A549 (cell line): ENCODE results near the gene DOK7. TPM values are rescaled to one million over a fixed set of nuclear protein-coding genes. Genes with fewer than 3 reads are reported as not detected.

ENCODE experiments used
- ATAC-seq, 2 experiments: fragments of 200-7000 bp in 1 of 2; fragments of >200 bp in 1 of 2; cut with Nextera tagmentation in 1 of 2; cut with Tn5 transposase in 1 of 2; 3 replicates each; pipeline versions ENCODE4 v1.8.0 to v1.9.1; 2018 to 2020; ENCODE audit warnings: mild to moderate bottlenecking in 1 of 2, moderate library complexity in 1 of 2
- CTCF ChIA-PET: fragments of 300-600 bp; sonication (Branson Sonifier 250); formaldehyde crosslinking; extraction: SDS; loops from one replicate; lab custom pipeline; 2021; ENCODE audit warnings: antibody characterized with exemption, inconsistent platforms; lab: Yijun Ruan, JAX
- POLR2A ChIA-PET: fragments of 350-600 bp; formaldehyde crosslinking; extraction: SDS; loops from one replicate; lab custom pipeline; 2021; ENCODE audit warnings: antibody characterized with exemption, inconsistent platforms; lab: Yijun Ruan, JAX
- DNase-seq, 2 experiments: peaks; one replicate each; pipeline versions ENCODE4 v3.0.0 to v3.0.0-alpha.2; 2011 to 2016; ENCODE audit warnings: low read depth in 1 of 2, low spot score in 1 of 2
- FAIRE-seq: peaks from 2 replicates; lab custom pipeline; 2011; peaks lifted over from hg19 to GRCh38; lab: Jason Lieb, UNC
- H3K27ac ChIP-seq, 2 experiments: fragments of >200 bp; sonication (Bioruptor Twin); formaldehyde crosslinking; 3 replicates each; pipeline ENCODE4 v1.5.1; 2016 to 2017
- H3K4me1 ChIP-seq: fragments of >200 bp; sonication (Bioruptor Twin); formaldehyde crosslinking; 3 replicates; pipeline ENCODE4 v1.6.1; 2016
- H3K4me2 ChIP-seq: fragments of >200 bp; sonication (Bioruptor Twin); formaldehyde crosslinking; 3 replicates; pipeline ENCODE4 v1.6.1; 2016
- H3K4me3 ChIP-seq: fragments of >200 bp; sonication (Bioruptor Twin); formaldehyde crosslinking; 3 replicates; pipeline ENCODE4 v1.5.1; 2016
- H3K9me3 ChIP-seq: fragments of >200 bp; sonication (Bioruptor Twin); formaldehyde crosslinking; 3 replicates; pipeline ENCODE4 v1.6.1; 2016
- CEBPB ChIP-seq, 2 experiments: fragments of >200 bp in 1 of 2; sonication (Bioruptor Twin) in 1 of 2; formaldehyde crosslinking in 1 of 2; IDR thresholded peaks; 2 replicates each; pipeline ENCODE4 v1.6.1; 2012 to 2016
- E2F6 ChIP-seq: IDR thresholded peaks from 2 replicates; pipeline ENCODE4 v1.6.1; 2012; ENCODE audit warnings: low read depth, borderline replicate concordance
- FOSL2 ChIP-seq, 2 experiments: fragments of 450-650 bp in 1 of 2; fragments of >200 bp in 1 of 2; sonication (Bioruptor Twin) in 1 of 2; formaldehyde crosslinking; IDR thresholded peaks; 2 replicates each; pipeline versions ENCODE4 v1.5.0 to v1.6.1; 2016 to 2020; ENCODE audit warnings: mild to moderate bottlenecking in 1 of 2, moderate library complexity in 1 of 2
- HEYL ChIP-seq: fragments of 250-450 bp; sonication (Bioruptor Pico); IDR thresholded peaks from 2 replicates; pipeline ENCODE4 v1.8.0; 2021; ENCODE audit warnings: mild to moderate bottlenecking, moderate library complexity
- HOXB5 ChIP-seq: fragments of 250-450 bp; sonication (Bioruptor Pico); IDR thresholded peaks from 2 replicates; pipeline ENCODE4 v1.5.0; 2020; ENCODE audit warnings: mild to moderate bottlenecking, moderate library complexity
- JUNB ChIP-seq: fragments of >200 bp; sonication (Bioruptor Twin); formaldehyde crosslinking; IDR thresholded peaks from 2 replicates; pipeline ENCODE4 v1.6.1; 2016
- KDM5A ChIP-seq: fragments of 200-600 bp; sonication (generic); IDR thresholded peaks from 2 replicates; pipeline ENCODE4 v1.6.1; 2016; ENCODE audit warnings: antibody characterized with exemption, mild to moderate bottlenecking
- MYC ChIP-seq: IDR thresholded peaks from 2 replicates; pipeline ENCODE4 v1.6.1; 2012; ENCODE audit warnings: mild to moderate bottlenecking, inconsistent platforms, low read length, improper control_type of control experiment, borderline replicate concordance
- NFE2L2 ChIP-seq: fragments of 150-350 bp; conservative IDR thresholded peaks from 2 replicates; pipeline ENCODE4 v1.6.1; 2014; ENCODE audit warnings: low read length
- NPAS2 ChIP-seq: fragments of 250-450 bp; sonication (Bioruptor Pico); IDR thresholded peaks from 2 replicates; pipeline ENCODE4 v1.8.0; 2022; ENCODE audit warnings: mild to moderate bottlenecking, moderate library complexity, borderline replicate concordance
- NR3C1 ChIP-seq: fragments of >200 bp; sonication (Bioruptor Twin); formaldehyde crosslinking; IDR thresholded peaks from 3 replicates; pipeline ENCODE4 v1.6.1; 2017
- PBX3 ChIP-seq: IDR thresholded peaks from 2 replicates; pipeline ENCODE4 v1.6.1; 2012
- RAD21 ChIP-seq, 2 experiments: fragments of >200 bp in 1 of 2; sonication (Bioruptor Twin) in 1 of 2; formaldehyde crosslinking in 1 of 2; IDR thresholded peaks in 1 of 2; conservative IDR thresholded peaks in 1 of 2; 2 replicates in 1 of 2; 3 replicates in 1 of 2; pipeline ENCODE4 v1.6.1; 2012 to 2018; ENCODE audit warnings: inconsistent platforms in 1 of 2
- RARB ChIP-seq: fragments of 250-450 bp; sonication (Bioruptor Pico); IDR thresholded peaks from 2 replicates; pipeline ENCODE4 v1.8.0; 2021; ENCODE audit warnings: mild to moderate bottlenecking, moderate library complexity
- REST ChIP-seq: fragments of 200-600 bp; sonication (generic); IDR thresholded peaks from 2 replicates; pipeline ENCODE4 v1.6.1; 2016; ENCODE audit warnings: antibody characterized with exemption, mild to moderate bottlenecking, moderate library complexity
- SMC3 ChIP-seq: fragments of >200 bp; sonication (Bioruptor Twin); formaldehyde crosslinking; IDR thresholded peaks from 3 replicates; pipeline ENCODE4 v1.6.1; 2018; ENCODE audit warnings: inconsistent platforms
- WGBS: methylation state at CpG from one replicate; pipeline ENCODE4 v1.1.6; 2017; ENCODE audit errors: missing lambda C conversion rate; 5-methylcytosine and 5-hydroxymethylcytosine counted together
- polyA plus RNA-seq, 4 experiments: library from polyadenylated mRNA; depleted of rRNA in 3 of 4; stranded (reverse); fragments of >200 nt; fragmentation: RNase III in 1 of 4; extraction: RNeasy Plus Mini Kit Qiagen cat#74134 plus additional on column Dnase treatment in 1 of 4; gene quantifications; 2 replicates in 3 of 4; 3 replicates in 1 of 4; pipeline ENCODE4 v1.2.3, GENCODE V29; 2011 to 2017
- TF ChIP-seq, protein P1 (sequence below): fragments of 250-450 bp; sonication (Bioruptor Pico); IDR thresholded peaks from 2 replicates; pipeline ENCODE4 v1.5.0; 2021; ENCODE audit warnings: mild to moderate bottlenecking, moderate library complexity, borderline replicate concordance

The DOK7 gene
- polyA plus RNA-seq, 2 of the 4 experiments (the other 2 are of a cell fraction), result 0.17 to 0.21 TPM

DNA sequence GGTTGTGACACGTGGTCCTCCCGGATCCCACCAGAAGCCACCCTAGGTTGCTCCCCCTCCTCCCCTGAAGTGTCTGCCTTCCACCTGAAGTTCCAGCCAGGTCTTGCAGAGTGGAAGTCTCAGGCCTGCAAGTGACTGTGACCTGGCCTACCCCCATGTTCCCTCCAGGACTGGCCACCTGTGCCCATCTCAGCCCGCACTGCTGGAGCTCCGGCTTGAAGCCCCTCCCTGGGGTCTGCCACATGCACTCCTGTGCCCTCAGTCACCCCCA is 27.5 kb upstream of the DOK7 start (continued):
- TF ChIP-seq MYC (no peak), FOSL2 (IDR thresholded peaks at IDR 0.05) (no peak), FOSL2 (CRISPR knock-in tag; IDR thresholded peaks at IDR 0.05) (no peak), REST (no peak), NPAS2 (no peak)

GRCh38 chr4:3436048-3436797 is 26.9 kb upstream of the DOK7 start:
- peak in 1 of 2 experiments; percentile 32; a peak in 4 of 6 replicates for ATAC-seq
- H3K27ac ChIP-seq, result peak overlapping the region; percentile 98 to 99
- TF ChIP-seq FOSL2 (IDR thresholded peaks at IDR 0.05) (no peak), FOSL2 (CRISPR knock-in tag; IDR thresholded peaks at IDR 0.05) (no peak), PBX3 (no peak), NPAS2 (no peak), HEYL (CRISPR knock-in tag) (no peak), RARB (CRISPR knock-in tag) (no peak), KDM5A (no peak), JUNB (no peak), NR3C1 (no peak), HOXB5 (no peak), SMC3 (no peak), CEBPB (IDR thresholded peaks at IDR 0.05) (no peak), RAD21 (conservative IDR thresholded peaks at IDR 0.05 in 1 of 2, IDR thresholded peaks at IDR 0.05 in 1 of 2) (no peak), E2F6 (no peak), NFE2L2 (no peak)
- TF ChIP-seq, protein P1, sequence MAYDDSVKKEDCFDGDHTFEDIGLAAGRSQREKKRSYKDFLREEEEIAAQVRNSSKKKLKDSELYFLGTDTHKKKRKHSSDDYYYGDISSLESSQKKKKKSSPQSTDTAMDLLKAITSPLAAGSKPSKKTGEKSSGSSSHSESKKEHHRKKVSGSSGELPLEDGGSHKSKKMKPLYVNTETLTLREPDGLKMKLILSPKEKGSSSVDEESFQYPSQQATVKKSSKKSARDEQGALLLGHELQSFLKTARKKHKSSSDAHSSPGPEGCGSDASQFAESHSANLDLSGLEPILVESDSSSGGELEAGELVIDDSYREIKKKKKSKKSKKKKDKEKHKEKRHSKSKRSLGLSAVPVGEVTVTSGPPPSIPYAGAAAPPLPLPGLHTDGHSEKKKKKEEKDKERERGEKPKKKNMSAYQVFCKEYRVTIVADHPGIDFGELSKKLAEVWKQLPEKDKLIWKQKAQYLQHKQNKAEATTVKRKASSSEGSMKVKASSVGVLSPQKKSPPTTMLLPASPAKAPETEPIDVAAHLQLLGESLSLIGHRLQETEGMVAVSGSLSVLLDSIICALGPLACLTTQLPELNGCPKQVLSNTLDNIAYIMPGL, result no peak
- H3K4me3 ChIP-seq, result no peak overlapping the region
- CTCF ChIA-PET, result interaction anchor here (1.6 kb wide), 2 partner anchors 9 to 90 kb away, joined by 4 to 8 read pairs; no protein-coding TSS in a partner anchor
- 73% methylated on average over 11 of the region's 22 CpGs for WGBS
- peak overlapping the region; percentile 52 for H3K4me2 ChIP-seq
- H3K4me1 ChIP-seq, result peaks cover 24% of the 10 kb centered on the region
- no peaks in the 10 kb centered on the region for H3K9me3 ChIP-seq
- no peak for FAIRE-seq
- no peak for DNase-seq
- POLR2A ChIA-PET, result no interaction called here
